ENCODE results near the gene PIANP. TPM values are rescaled to one million over a fixed set of nuclear protein-coding genes. Genes with fewer than 3 reads are reported as not detected.

Gene PIANP
- total RNA-seq, 4 donors from 2014 or later, result 0.55 to 11.5 (median 1.5) TPM; not detected in 1

DNA sequence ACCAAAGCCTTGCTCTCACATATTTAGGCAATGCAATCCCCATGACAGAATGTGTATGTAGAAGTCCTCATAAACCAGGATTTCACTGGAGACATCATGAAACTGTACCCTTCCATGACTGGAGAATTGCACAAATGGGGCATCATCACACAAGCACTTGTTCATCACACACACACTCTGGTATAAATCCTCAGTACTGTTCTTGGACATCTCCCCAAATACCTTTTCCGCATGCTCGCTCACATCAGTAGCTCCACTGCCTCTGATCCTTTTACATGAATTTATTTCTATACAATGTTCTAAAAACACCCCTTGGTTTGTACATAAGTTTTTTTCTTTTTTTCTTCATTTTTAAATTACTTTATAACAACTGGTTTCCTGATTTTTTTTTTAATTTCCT lies 34.4 kb downstream of the PIANP start:
- no peaks in the 10 kb centered on the region for H3K36me3 ChIP-seq
- H3K4me1 ChIP-seq, result peaks cover 0 to 8% of the 10 kb centered on the region in 2 donors
- H3K9me3 ChIP-seq, result no peaks in the 10 kb centered on the region
- no peak overlapping the region for H3K27ac ChIP-seq
- no peaks in the 10 kb centered on the region for H3K27me3 ChIP-seq
- no peak for DNase-seq
- TF ChIP-seq, protein P1, sequence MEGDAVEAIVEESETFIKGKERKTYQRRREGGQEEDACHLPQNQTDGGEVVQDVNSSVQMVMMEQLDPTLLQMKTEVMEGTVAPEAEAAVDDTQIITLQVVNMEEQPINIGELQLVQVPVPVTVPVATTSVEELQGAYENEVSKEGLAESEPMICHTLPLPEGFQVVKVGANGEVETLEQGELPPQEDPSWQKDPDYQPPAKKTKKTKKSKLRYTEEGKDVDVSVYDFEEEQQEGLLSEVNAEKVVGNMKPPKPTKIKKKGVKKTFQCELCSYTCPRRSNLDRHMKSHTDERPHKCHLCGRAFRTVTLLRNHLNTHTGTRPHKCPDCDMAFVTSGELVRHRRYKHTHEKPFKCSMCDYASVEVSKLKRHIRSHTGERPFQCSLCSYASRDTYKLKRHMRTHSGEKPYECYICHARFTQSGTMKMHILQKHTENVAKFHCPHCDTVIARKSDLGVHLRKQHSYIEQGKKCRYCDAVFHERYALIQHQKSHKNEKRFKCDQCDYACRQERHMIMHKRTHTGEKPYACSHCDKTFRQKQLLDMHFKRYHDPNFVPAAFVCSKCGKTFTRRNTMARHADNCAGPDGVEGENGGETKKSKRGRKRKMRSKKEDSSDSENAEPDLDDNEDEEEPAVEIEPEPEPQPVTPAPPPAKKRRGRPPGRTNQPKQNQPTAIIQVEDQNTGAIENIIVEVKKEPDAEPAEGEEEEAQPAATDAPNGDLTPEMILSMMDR (IDR thresholded peaks at IDR 0.05), result no peak
- no peak for TF ChIP-seq POLR2A (IDR thresholded peaks at IDR 0.05)
- H3K4me3 ChIP-seq, result no peak overlapping the region
- intact Hi-C loops (cut with DNase I; ENCODE audit: low total_unique reads), result no loop called here

DNA sequence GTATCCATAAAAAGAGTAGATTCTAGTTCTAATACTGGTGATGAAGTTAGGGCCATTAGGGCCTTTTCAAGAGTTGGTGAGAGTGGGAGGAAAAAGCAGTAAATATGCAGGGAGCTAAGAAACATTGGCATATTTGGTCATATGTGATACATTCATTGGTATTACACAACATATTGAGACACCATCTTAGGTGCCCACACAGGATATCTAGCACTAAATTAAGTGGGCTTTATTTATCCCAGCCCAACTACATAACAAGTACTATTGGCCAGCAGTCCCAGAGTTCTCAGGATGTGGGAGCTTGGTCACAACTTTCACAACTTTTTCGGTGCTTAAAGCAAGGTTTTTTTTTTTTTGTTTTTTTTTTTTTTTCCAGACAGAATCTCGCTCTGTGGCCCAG lies 35.7 kb downstream of the PIANP start:
- Histone ChIP-seq H3K4me1 (peaks cover 0 to 8% of the 10 kb centered on the region in 2 donors), H3K27me3 (no peaks in the 10 kb centered on the region), H3K9me3 (no peaks in the 10 kb centered on the region), H3K27ac (no peak overlapping the region), H3K4me3 (no peak overlapping the region), H3K36me3 (no peaks in the 10 kb centered on the region)
- no peak for DNase-seq
- intact Hi-C loops (cut with DNase I; ENCODE audit: low total_unique reads), result no loop called here
- no peak for TF ChIP-seq POLR2A (IDR thresholded peaks at IDR 0.05)
- TF ChIP-seq, protein P1 (IDR thresholded peaks at IDR 0.05), result no peak

DNA sequence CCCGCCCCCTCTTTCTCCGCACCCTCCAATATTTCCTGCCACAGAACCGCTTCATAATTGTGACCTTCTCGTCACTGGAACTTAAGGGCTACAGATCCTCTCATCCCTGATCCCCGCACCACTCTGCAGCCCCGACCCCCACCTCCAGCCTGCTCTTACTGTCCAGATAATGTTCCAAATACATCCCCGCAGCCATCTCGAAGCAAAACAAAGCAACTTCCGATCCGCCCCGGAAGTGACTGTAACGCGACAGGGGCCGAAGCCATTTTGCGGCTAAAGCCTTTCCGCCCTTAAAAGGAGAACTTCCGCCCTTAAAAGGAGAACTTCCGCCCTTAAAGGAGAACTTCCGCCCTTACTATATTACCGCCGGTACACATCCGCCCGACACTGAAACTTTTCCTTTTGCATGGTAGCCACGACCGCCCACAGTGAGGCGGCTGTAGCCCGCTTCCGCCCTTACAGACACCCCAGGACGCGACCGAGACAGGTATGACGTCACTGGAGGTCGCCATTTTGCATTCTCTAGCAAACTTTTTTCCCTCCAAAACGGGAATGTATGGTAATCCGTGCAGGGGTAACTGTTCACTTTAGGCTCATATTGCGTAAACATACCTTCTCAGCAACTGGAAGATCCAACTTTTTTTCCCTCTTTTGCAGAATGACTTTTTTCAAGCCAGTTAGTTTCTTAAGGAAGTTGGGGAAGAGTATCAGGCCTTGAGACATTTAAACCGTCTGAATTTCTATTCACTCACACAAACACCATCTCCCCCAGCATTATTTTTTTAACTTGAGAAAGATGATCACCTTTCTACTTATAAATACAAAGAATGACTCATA lies 37.5 kb downstream of the PIANP start, which contains the start of gene ING4:
Gene ING4, minus strand, starts transcription at position 214 of the 837 bp plus-strand sequence. Its CDS starts 18 bp downstream, at position 196.
- peak; percentile 6 to 35 for TF ChIP-seq POLR2A (IDR thresholded peaks at IDR 0.05)
- TF ChIP-seq, protein P1 (IDR thresholded peaks at IDR 0.05), result peak in 2 of 4 experiments; percentile 11 to 28
- Histone ChIP-seq H3K27me3 (no peaks in the 10 kb centered on the region), H3K9me3 (no peaks in the 10 kb centered on the region), H3K4me1 (peaks cover 0 to 8% of the 10 kb centered on the region in 2 donors), H3K4me3 (peak within 1 kb of the TSS; percentile 75 to 85), H3K36me3 (no peaks in the 10 kb centered on the region), H3K27ac (peak within 1 kb of the TSS; percentile 69 to 80)
- DNase-seq, result peak; percentile 97 to 99
- intact Hi-C loops (cut with DNase I; ENCODE audit: low total_unique reads), result no loop called here

DNA sequence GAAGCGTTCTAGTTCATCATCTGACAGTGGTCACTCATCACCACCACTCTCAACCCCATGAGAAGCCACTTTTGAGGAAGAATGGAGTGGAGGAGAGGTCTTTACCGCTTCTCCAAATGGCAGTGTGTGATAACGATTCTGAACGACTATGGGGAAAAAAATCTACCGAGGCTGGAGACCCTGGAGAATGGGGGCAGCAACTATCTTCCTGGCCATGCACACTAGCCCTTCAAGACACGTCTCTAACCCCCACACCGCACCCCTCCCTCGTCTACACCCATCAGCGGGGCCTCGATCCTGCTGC lies 38.1 kb downstream of the PIANP start:
- Histone ChIP-seq H3K27me3 (no peaks in the 10 kb centered on the region), H3K9me3 (no peaks in the 10 kb centered on the region), H3K4me1 (peaks cover 0 to 8% of the 10 kb centered on the region in 2 donors), H3K36me3 (no peaks in the 10 kb centered on the region), H3K27ac (peak overlapping the region; percentile 65 to 80), H3K4me3 (peak overlapping the region; percentile 75 to 85)
- intact Hi-C loops (cut with DNase I; ENCODE audit: low total_unique reads), result no loop called here
- DNase-seq, result no peak
- TF ChIP-seq, protein P1 (IDR thresholded peaks at IDR 0.05), result no peak
- no peak for TF ChIP-seq POLR2A (IDR thresholded peaks at IDR 0.05)

DNA sequence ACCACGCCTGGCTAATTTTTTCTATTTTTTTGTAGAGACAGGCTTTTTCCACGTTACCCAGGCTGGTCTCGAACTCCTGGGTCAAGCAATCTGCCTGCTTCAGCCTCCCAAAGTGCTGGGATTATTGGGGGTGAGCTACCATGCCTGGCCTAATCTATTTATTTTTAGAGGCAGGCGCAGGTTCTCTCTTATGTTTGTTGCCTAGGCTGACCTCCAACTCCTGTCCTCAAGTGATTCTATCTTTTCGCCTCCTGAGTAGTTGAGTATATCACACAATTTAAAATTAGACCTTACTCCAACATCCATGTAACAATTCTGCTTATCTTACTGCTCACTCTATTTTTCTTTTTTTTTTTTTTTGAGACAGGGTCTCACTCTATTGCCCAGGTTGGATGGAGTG lies 46.6 kb downstream of the PIANP start:
- H3K27ac ChIP-seq, result no peak overlapping the region
- intact Hi-C loops (cut with DNase I; ENCODE audit: low total_unique reads), result no loop called here
- no peaks in the 10 kb centered on the region for H3K4me1 ChIP-seq
- no peaks in the 10 kb centered on the region for H3K27me3 ChIP-seq
- DNase-seq, result no peak
- H3K36me3 ChIP-seq, result no peaks in the 10 kb centered on the region
- no peaks in the 10 kb centered on the region for H3K9me3 ChIP-seq
- TF ChIP-seq, protein P1 (IDR thresholded peaks at IDR 0.05), result no peak
- TF ChIP-seq POLR2A (IDR thresholded peaks at IDR 0.05), result no peak
- H3K4me3 ChIP-seq, result no peak overlapping the region
